Measurements from ENCODE around the gene KRTAP4-8. TPM values are rescaled to one million over a fixed set of nuclear protein-coding genes. Genes with fewer than 3 reads are reported as not detected.
"Not testable (repeated sequence)": the region's sequence is repeated elsewhere in the genome, so short reads cannot be mapped to it uniquely, and the experiment has no call there.

KRTAP4-8 gene
- total RNA-seq, 3 donors from 2014 or later, result not detected

- Mint-ChIP-seq H3K36me3 (ENCODE audit: insufficient read depth) (no peaks in the 10 kb centered on the region), H3K27me3 (ENCODE audit: low read depth) (peaks cover 15% of the 10 kb centered on the region), H3K4me3 (no peak overlapping the region), H3K9me3 (no peaks in the 10 kb centered on the region), H3K4me1 (ENCODE audit: low read depth) (peaks cover 9% of the 10 kb centered on the region)
- DNase-seq (no peak), ATAC-seq (no peak)
These were observed 539 bp upstream of the KRTAP4-8 start for GRCh38 chr17:41098481-41098880.

- H3K4me1 Mint-ChIP-seq (ENCODE audit: low read depth), result peaks cover 9% of the 10 kb centered on the region
- H3K4me3 Mint-ChIP-seq, result no peak overlapping the region
- ATAC-seq, result no peak
- H3K36me3 Mint-ChIP-seq (ENCODE audit: insufficient read depth), result no peaks in the 10 kb centered on the region
- peaks cover 15% of the 10 kb centered on the region for H3K27me3 Mint-ChIP-seq (ENCODE audit: low read depth)
- no peaks in the 10 kb centered on the region for H3K9me3 Mint-ChIP-seq
- no peak for DNase-seq
These were observed 1.9 kb downstream of the KRTAP4-8 start for GRCh38 chr17:41096055-41096454.

- not testable (repeated sequence) for DNase-seq; H3K36me3 Mint-ChIP-seq (ENCODE audit: insufficient read depth); ATAC-seq; H3K9me3 Mint-ChIP-seq; H3K27me3 Mint-ChIP-seq (ENCODE audit: low read depth); H3K4me1 Mint-ChIP-seq (ENCODE audit: low read depth); H3K4me3 Mint-ChIP-seq
These were observed 9.1 kb downstream of the KRTAP4-8 start for GRCh38 chr17:41088760-41089352.

GRCh38 chr17:41084100-41084856, 13.7 kb downstream of the KRTAP4-8 start, which contains the start of gene KRTAP4-7:
KRTAP4-7 (plus strand) TSS chr17:41084150; CDS start chr17:41084207, 57 bp downstream.
- H3K4me1 Mint-ChIP-seq (ENCODE audit: low read depth); DNase-seq; H3K27me3 Mint-ChIP-seq (ENCODE audit: low read depth); H3K36me3 Mint-ChIP-seq (ENCODE audit: insufficient read depth); H3K9me3 Mint-ChIP-seq; ATAC-seq; H3K4me3 Mint-ChIP-seq: not testable (repeated sequence)

- not testable (repeated sequence) for H3K27me3 Mint-ChIP-seq (ENCODE audit: low read depth); DNase-seq; H3K36me3 Mint-ChIP-seq (ENCODE audit: insufficient read depth); H3K4me3 Mint-ChIP-seq; H3K4me1 Mint-ChIP-seq (ENCODE audit: low read depth); H3K9me3 Mint-ChIP-seq; ATAC-seq
These were observed 14.5 kb downstream of the KRTAP4-8 start for GRCh38 chr17:41083427-41083826.

- no peak for DNase-seq
- no peaks in the 10 kb centered on the region for H3K36me3 Mint-ChIP-seq (ENCODE audit: insufficient read depth)
These were observed 15.3 kb downstream of the KRTAP4-8 start for GRCh38 chr17:41082626-41083025.

GRCh38 chr17:41076788-41077187, 21.2 kb downstream of the KRTAP4-8 start:
- no peaks in the 10 kb centered on the region for H3K36me3 Mint-ChIP-seq (ENCODE audit: insufficient read depth)
- no peaks in the 10 kb centered on the region for H3K9me3 Mint-ChIP-seq
- DNase-seq, result no peak
- peaks cover 15% of the 10 kb centered on the region for H3K27me3 Mint-ChIP-seq (ENCODE audit: low read depth)
- no peak for ATAC-seq
- no peak overlapping the region for H3K4me3 Mint-ChIP-seq
- H3K4me1 Mint-ChIP-seq (ENCODE audit: low read depth), result no peaks in the 10 kb centered on the region

More at GRCh38 chr17:41082626-41083025, 15.3 kb downstream of the KRTAP4-8 start:
- ATAC-seq, result no peak
- Mint-ChIP-seq H3K4me3 (no peak overlapping the region), H3K4me1 (ENCODE audit: low read depth) (no peaks in the 10 kb centered on the region), H3K27me3 (ENCODE audit: low read depth) (peaks cover 5% of the 10 kb centered on the region), H3K9me3 (no peaks in the 10 kb centered on the region)

GRCh38 chr17:41073676-41074075, 24.3 kb downstream of the KRTAP4-8 start:
- Mint-ChIP-seq H3K4me3 (no peak overlapping the region), H3K4me1 (ENCODE audit: low read depth) (no peaks in the 10 kb centered on the region), H3K36me3 (ENCODE audit: insufficient read depth) (no peaks in the 10 kb centered on the region), H3K27me3 (ENCODE audit: low read depth) (peaks cover 15% of the 10 kb centered on the region), H3K9me3 (no peaks in the 10 kb centered on the region)
- DNase-seq, result no peak
- ATAC-seq, result no peak

GRCh38 chr17:41071606-41072360, 26.2 kb downstream of the KRTAP4-8 start:
- H3K36me3 Mint-ChIP-seq (ENCODE audit: insufficient read depth), result no peaks in the 10 kb centered on the region
- H3K9me3 Mint-ChIP-seq, result no peaks in the 10 kb centered on the region
- DNase-seq, result no peak
- peaks cover 15% of the 10 kb centered on the region for H3K27me3 Mint-ChIP-seq (ENCODE audit: low read depth)
- H3K4me3 Mint-ChIP-seq, result no peak overlapping the region
- no peaks in the 10 kb centered on the region for H3K4me1 Mint-ChIP-seq (ENCODE audit: low read depth)
- no peak for ATAC-seq

GRCh38 chr17:41069031-41069430, 28.9 kb downstream of the KRTAP4-8 start:
- H3K4me1 Mint-ChIP-seq (ENCODE audit: low read depth), result no peaks in the 10 kb centered on the region
- DNase-seq, result no peak
- H3K4me3 Mint-ChIP-seq, result no peak overlapping the region
- no peaks in the 10 kb centered on the region for H3K27me3 Mint-ChIP-seq (ENCODE audit: low read depth)
- no peak for ATAC-seq
- no peaks in the 10 kb centered on the region for H3K36me3 Mint-ChIP-seq (ENCODE audit: insufficient read depth)
- H3K9me3 Mint-ChIP-seq, result no peaks in the 10 kb centered on the region

GRCh38 chr17:41067281-41067680, 30.7 kb downstream of the KRTAP4-8 start:
- no peaks in the 10 kb centered on the region for H3K4me1 Mint-ChIP-seq (ENCODE audit: low read depth)
- DNase-seq (no peak), ATAC-seq (no peak)
- H3K27me3 Mint-ChIP-seq (ENCODE audit: low read depth), result no peaks in the 10 kb centered on the region
- H3K36me3 Mint-ChIP-seq (ENCODE audit: insufficient read depth), result no peaks in the 10 kb centered on the region
- H3K4me3 Mint-ChIP-seq, result no peak overlapping the region
- H3K9me3 Mint-ChIP-seq, result no peaks in the 10 kb centered on the region

- ATAC-seq, result no peak
- Mint-ChIP-seq H3K36me3 (ENCODE audit: insufficient read depth) (no peaks in the 10 kb centered on the region), H3K27me3 (ENCODE audit: low read depth) (no peaks in the 10 kb centered on the region), H3K4me3 (no peak within 1 kb of the TSS), H3K9me3 (no peaks in the 10 kb centered on the region), H3K4me1 (ENCODE audit: low read depth) (no peaks in the 10 kb centered on the region)
- no peak for DNase-seq
These were observed 31.9 kb downstream of the KRTAP4-8 start, which contains the start of gene KRTAP2-4 for GRCh38 chr17:41065829-41066624. KRTAP2-4 (minus strand) TSS chr17:41065879; CDS start chr17:41065845, 34 bp downstream.

GRCh38 chr17:41065016-41065689, 32.8 kb downstream of the KRTAP4-8 start:
- not testable (repeated sequence) for H3K9me3 Mint-ChIP-seq; H3K4me1 Mint-ChIP-seq (ENCODE audit: low read depth); H3K27me3 Mint-ChIP-seq (ENCODE audit: low read depth); ATAC-seq; H3K36me3 Mint-ChIP-seq (ENCODE audit: insufficient read depth); DNase-seq; H3K4me3 Mint-ChIP-seq

All from activated T-cell treated with anti-CD3 and anti-CD28 coated beads, Interleukin-2, amount 50 U/mL, for 4 hours (primary cell).